ENCODE results near the gene APBA2. TPM values are rescaled to one million over a fixed set of nuclear protein-coding genes. Genes with fewer than 3 reads are reported as not detected.

The APBA2 gene
- total RNA-seq, 4 donors from 2014 or later: 7.2 to 33.8 (median 8.8) TPM

DNA sequence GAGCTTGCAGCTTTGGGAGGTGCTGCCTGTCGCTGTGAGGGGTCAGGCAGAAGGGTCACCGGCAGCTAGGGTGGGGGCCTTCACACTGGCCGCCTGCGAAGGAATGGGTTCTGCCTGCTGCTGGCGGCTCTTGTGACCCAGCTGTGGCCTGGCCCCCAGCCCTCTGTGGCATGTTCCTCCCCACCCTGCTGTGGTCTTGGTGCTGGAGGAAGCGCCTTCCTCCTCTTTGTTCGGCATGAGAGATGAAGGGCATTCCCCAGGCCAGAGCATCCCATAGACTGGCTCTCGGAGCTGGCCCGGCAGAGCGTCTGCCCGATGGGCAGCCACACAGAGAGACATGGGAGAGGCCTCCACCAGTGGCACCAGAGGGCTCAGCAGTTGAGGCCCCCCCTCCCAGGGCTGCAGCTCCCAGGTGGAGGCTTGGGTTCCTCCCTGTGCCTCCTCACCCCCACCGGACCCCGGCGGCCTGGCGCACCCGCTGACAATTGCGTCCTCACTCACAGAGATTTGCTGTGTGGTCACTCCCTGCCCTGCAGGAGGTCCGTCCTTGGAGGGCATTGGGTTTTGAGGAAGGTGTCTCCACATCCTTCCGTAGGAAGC, 221.6 kb downstream of the APBA2 start:
- Histone ChIP-seq H3K9me3 (no peaks in the 10 kb centered on the region), H3K36me3 (no peaks in the 10 kb centered on the region), H3K27me3 (no peaks in the 10 kb centered on the region), H3K27ac (no peak overlapping the region), H3K4me1 (peaks cover 0 to 8% (median 0%) of the 10 kb centered on the region in 4 donors), H3K4me3 (no peak overlapping the region)
- DNase-seq: no peak
- TF ChIP-seq POLR2A (IDR thresholded peaks at IDR 0.05): no peak
- TF ChIP-seq, protein P1, sequence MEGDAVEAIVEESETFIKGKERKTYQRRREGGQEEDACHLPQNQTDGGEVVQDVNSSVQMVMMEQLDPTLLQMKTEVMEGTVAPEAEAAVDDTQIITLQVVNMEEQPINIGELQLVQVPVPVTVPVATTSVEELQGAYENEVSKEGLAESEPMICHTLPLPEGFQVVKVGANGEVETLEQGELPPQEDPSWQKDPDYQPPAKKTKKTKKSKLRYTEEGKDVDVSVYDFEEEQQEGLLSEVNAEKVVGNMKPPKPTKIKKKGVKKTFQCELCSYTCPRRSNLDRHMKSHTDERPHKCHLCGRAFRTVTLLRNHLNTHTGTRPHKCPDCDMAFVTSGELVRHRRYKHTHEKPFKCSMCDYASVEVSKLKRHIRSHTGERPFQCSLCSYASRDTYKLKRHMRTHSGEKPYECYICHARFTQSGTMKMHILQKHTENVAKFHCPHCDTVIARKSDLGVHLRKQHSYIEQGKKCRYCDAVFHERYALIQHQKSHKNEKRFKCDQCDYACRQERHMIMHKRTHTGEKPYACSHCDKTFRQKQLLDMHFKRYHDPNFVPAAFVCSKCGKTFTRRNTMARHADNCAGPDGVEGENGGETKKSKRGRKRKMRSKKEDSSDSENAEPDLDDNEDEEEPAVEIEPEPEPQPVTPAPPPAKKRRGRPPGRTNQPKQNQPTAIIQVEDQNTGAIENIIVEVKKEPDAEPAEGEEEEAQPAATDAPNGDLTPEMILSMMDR (IDR thresholded peaks at IDR 0.05): no peak

DNA sequence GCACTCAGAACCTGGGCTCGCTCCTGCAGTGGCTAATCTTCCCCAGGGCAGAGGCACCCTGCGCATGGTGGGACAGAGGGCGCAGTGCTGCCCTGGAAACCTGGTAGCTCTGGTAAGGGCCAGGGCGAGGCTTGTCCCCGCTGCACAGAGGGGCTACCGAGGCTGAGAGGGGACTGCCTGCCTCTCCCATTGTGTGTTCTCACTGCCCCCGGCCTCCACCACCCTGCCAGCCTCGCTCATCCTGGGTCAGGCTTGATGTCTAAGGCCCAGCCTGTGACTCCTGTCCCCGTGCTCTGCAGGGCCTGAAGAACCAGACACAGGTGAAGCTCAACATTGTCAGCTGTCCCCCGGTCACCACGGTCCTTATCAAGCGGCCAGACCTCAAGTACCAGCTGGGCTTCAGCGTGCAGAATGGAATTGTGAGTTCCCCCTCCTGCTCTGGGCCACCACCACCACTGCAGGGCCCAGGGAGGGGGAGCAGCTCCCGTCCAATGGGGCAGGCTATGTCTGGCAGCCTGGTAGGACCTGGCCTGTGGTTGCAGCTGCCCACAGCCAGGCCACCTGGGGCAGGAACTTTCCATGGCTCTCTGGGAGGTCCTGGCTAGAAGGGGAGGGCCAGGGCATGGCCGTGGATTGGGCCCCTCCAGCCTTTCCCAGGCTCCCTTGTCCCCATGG, 222.3 kb downstream of the APBA2 start:
- Histone ChIP-seq H3K36me3 (no peaks in the 10 kb centered on the region), H3K27me3 (no peaks in the 10 kb centered on the region), H3K9me3 (no peaks in the 10 kb centered on the region), H3K4me3 (no peak overlapping the region), H3K27ac (no peak overlapping the region), H3K4me1 (peaks cover 0 to 8% (median 0%) of the 10 kb centered on the region in 4 donors)
- TF ChIP-seq POLR2A (IDR thresholded peaks at IDR 0.05): no peak
- TF ChIP-seq, protein P1 (IDR thresholded peaks at IDR 0.05): no peak
- no peak for DNase-seq

DNA sequence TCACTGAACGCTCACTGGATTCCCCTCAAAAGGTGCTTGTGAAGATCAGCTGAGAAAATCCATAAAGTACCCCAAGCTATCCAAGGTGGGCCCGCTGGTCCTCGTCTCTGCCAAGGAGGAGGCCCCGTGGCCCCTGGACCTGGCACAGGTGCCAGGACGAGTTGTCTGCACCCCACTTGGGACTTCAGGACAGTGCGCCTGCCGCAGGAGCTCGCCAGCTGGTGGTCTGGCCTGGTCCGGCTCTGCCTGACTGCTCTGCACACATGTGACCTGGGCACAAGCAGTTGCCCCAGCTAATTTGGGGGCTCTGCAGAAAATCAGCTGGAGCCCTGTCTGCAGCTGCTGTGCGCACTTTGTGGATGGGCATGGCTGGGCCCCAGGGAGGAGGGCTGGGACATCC, 224.0 kb downstream of the APBA2 start:
- TF ChIP-seq, protein P1 (IDR thresholded peaks at IDR 0.05): no peak
- Histone ChIP-seq H3K27me3 (no peaks in the 10 kb centered on the region), H3K27ac (no peak overlapping the region), H3K36me3 (no peaks in the 10 kb centered on the region), H3K9me3 (no peaks in the 10 kb centered on the region), H3K4me1 (no peaks in the 10 kb centered on the region), H3K4me3 (no peak overlapping the region)
- no peak for DNase-seq

DNA sequence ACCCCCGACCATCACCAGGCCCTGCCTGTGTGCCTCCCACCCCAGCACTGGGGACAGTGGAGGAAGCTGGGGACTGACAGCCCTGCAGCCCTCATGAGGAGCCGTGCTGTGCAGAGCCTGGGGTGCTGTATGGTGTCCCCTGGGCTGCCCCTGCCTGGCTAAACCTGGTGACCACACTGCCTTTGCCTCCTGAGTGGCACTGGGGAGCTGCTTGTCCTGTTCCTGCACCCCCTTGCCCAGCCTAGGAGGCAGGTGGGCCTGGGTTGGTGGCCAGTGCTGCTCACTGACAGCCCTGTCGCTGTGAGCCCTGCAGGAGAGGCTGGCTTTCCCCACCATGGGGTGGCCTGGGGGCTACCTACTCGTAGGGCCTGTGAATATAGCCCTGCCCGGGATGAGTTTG, 224.4 kb downstream of the APBA2 start:
- Histone ChIP-seq H3K27ac (no peak overlapping the region), H3K9me3 (no peaks in the 10 kb centered on the region), H3K27me3 (no peaks in the 10 kb centered on the region), H3K4me3 (no peak overlapping the region), H3K4me1 (no peaks in the 10 kb centered on the region), H3K36me3 (no peaks in the 10 kb centered on the region)
- DNase-seq: no peak
- TF ChIP-seq, protein P1 (IDR thresholded peaks at IDR 0.05): no peak
- no peak for TF ChIP-seq POLR2A (IDR thresholded peaks at IDR 0.05)

DNA sequence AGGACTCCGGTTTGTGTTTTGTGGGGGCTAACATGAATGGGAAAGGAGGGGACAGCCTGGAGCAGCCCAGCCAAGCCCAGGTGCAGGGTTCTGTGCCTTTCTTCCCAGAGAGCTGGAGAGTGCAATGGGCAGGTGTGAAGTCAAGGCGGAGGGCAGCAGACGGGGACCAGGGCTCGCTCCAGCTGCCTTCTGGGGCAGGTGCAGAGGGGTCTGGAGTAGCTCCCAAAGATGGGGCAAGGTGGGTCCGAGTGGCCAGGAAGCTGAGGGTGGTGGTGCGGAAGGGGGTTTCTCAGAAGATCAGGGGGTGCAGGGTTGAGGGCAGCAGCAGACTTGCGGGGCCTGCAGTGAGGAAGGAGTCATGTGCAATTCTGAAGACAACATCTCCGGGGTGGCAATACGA, 225.0 kb downstream of the APBA2 start:
- H3K36me3 ChIP-seq: no peaks in the 10 kb centered on the region
- no peak overlapping the region for H3K4me3 ChIP-seq
- H3K27ac ChIP-seq: no peak overlapping the region
- no peaks in the 10 kb centered on the region for H3K4me1 ChIP-seq
- TF ChIP-seq, protein P1 (IDR thresholded peaks at IDR 0.05): no peak
- TF ChIP-seq POLR2A (IDR thresholded peaks at IDR 0.05): no peak
- no peaks in the 10 kb centered on the region for H3K9me3 ChIP-seq
- DNase-seq: no peak
- no peaks in the 10 kb centered on the region for H3K27me3 ChIP-seq
